HepG2 (cell line): ENCODE measurements around the gene MAP3K14. TPM values are rescaled to one million over a fixed set of nuclear protein-coding genes. Genes with fewer than 3 reads are reported as not detected.

Source experiments
- ATF1 ChIP-seq: IDR thresholded peaks from 2 replicates; pipeline ENCODE4 v1.6.1; 2016; ENCODE audit warnings: mild to moderate bottlenecking, control low read depth
- MTF1 ChIP-seq: sonication (generic); formaldehyde crosslinking; IDR thresholded peaks from 2 replicates; pipeline ENCODE4 v1.5.0; 2020; ENCODE audit warnings: missing genetic modification reagents
- MYC ChIP-seq: sonication (generic); formaldehyde crosslinking; IDR thresholded peaks from 2 replicates; pipeline ENCODE4 v1.9.0; 2021; ENCODE audit warnings: missing genetic modification reagents, borderline replicate concordance
- RORA ChIP-seq: sonication (generic); formaldehyde crosslinking; IDR thresholded peaks from 2 replicates; pipeline ENCODE4 v1.5.0; 2020; ENCODE audit warnings: mild to moderate bottlenecking, missing genetic modification reagents, moderate library complexity
- TAF1 ChIP-seq: sonication (generic); formaldehyde crosslinking; IDR thresholded peaks from 2 replicates; pipeline ENCODE4 v1.4.0; 2020; ENCODE audit warnings: missing genetic modification reagents
- ZFP62 ChIP-seq: sonication (generic); formaldehyde crosslinking; IDR thresholded peaks from 2 replicates; pipeline ENCODE4 v1.4.0; 2020; ENCODE audit warnings: missing genetic modification reagents
- ZNF33A ChIP-seq: sonication (generic); formaldehyde crosslinking; IDR thresholded peaks from 2 replicates; pipeline ENCODE4 v1.5.1; 2020; ENCODE audit warnings: missing genetic modification reagents, mild to moderate bottlenecking, moderate library complexity, borderline replicate concordance
- ZNF446 ChIP-seq: sonication (generic); formaldehyde crosslinking; IDR thresholded peaks from 2 replicates; pipeline ENCODE4 v1.5.0; 2020; ENCODE audit warnings: mild to moderate bottlenecking, missing genetic modification reagents
- ZNF629 ChIP-seq: sonication (generic); formaldehyde crosslinking; conservative IDR thresholded peaks from 2 replicates; pipeline ENCODE4 v1.5.0; 2020; ENCODE audit warnings: missing genetic modification reagents
- polyA plus RNA-seq, 8 experiments: library from polyadenylated mRNA; depleted of rRNA in 3 of 8; stranded (reverse) in 7 of 8; unstranded in 1 of 8; fragments of >200 nt; fragmentation: Illumina TruSeq in 4 of 8; extraction: Trizol in 4 of 8; gene quantifications; 2 replicates each; pipeline versions ENCODE4 v1.2.1 to v1.2.3, GENCODE V29; 2011 to 2016; ENCODE audit warnings: low read depth in 4 of 8, missing spikeins in 1 of 8, mixed read lengths in 1 of 8; ENCODE audit not compliant: insufficient read depth in 1 of 8
- total RNA-seq, 5 experiments: library from RNA; depleted of rRNA; stranded (reverse); fragments of >200 nt; fragmentation: Illumina TruSeq; extraction: Trizol; gene quantifications; 2 replicates each; pipeline ENCODE4 v1.2.3, GENCODE V29; 2016; ENCODE audit warnings: low read depth in 1 of 5
- TF ChIP-seq, protein P1 (sequence below): sonication (generic); formaldehyde crosslinking; IDR thresholded peaks from 2 replicates; pipeline ENCODE4 v1.5.0; 2020; ENCODE audit warnings: missing genetic modification reagents
- TF ChIP-seq, protein P2 (sequence below), 2 experiments: sonication (generic) in 1 of 2; formaldehyde crosslinking in 1 of 2; IDR thresholded peaks; 2 replicates each; pipeline versions ENCODE4 v1.4.0 to v1.6.1; 2016 to 2020; ENCODE audit warnings: borderline replicate concordance in 1 of 2, low read depth in 1 of 2, mild to moderate bottlenecking in 1 of 2, missing genetic modification reagents in 1 of 2
- TF ChIP-seq, protein P3 (sequence below): sonication (generic); formaldehyde crosslinking; IDR thresholded peaks from 2 replicates; pipeline ENCODE4 v1.5.1; 2020; ENCODE audit warnings: mild to moderate bottlenecking, moderate library complexity, missing genetic modification reagents
- TF ChIP-seq, protein P4 (sequence below): sonication (generic); formaldehyde crosslinking; IDR thresholded peaks from 2 replicates; pipeline ENCODE4 v1.9.0; 2021; ENCODE audit warnings: mild to moderate bottlenecking, missing genetic modification reagents
- TF ChIP-seq, protein P5 (sequence below): sonication (generic); formaldehyde crosslinking; IDR thresholded peaks from 2 replicates; pipeline ENCODE4 v1.8.1; 2023; ENCODE audit warnings: missing genetic modification reagents, inconsistent platforms, borderline replicate concordance

The MAP3K14 gene
- total and polyA plus RNA-seq, 2 of the 13 experiments (the other 11 are each of a cell fraction or from before 2014, with no cell fraction given), result 2.6 TPM

DNA sequence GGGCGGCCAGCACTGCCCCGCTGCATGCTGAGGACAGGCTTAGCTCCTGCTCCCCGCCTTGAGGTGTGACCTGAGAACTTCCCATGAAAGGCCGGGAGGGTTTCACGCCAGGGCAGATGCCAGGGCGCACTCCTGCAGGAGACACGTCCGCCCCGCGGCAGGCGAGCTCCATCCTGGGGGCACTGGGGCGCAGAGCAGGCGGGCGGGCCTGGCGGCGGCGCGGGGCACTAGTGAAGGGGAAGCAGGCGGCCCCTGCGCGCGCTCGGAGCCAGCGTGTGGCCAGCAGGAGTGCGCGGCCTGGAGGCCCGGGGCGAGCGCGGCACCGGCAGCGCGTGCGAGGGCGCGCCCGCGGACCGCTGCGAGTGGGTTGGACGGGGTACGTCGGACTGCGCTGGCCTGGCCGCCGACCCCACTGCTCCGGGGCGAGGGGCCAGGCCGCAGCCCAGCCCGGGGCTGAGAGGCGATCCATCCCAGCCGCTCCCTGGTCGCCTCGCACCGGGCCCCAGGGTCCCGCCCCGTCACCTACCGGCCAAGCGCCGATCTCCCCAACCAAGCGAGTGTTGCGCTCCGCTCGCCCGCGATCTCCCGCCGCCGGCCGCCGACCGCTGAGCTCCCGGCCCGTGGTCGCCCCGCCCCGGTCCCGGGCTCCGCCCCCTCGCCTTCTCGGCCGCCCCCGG lies at the start of gene MAP3K14 (continued):
- TF ChIP-seq ZNF33A (CRISPR knock-in tag) (no peak), ATF1 (no peak), ZNF629 (CRISPR knock-in tag) (no peak; the same call in 1 of the 2 replicates), TAF1 (CRISPR knock-in tag) (peak; percentile 77), ZNF446 (CRISPR knock-in tag) (peak; percentile 96), MYC (peak; percentile 78), ZFP62 (CRISPR knock-in tag) (no peak), MTF1 (no peak), RORA (no peak)
- TF ChIP-seq, protein P1, sequence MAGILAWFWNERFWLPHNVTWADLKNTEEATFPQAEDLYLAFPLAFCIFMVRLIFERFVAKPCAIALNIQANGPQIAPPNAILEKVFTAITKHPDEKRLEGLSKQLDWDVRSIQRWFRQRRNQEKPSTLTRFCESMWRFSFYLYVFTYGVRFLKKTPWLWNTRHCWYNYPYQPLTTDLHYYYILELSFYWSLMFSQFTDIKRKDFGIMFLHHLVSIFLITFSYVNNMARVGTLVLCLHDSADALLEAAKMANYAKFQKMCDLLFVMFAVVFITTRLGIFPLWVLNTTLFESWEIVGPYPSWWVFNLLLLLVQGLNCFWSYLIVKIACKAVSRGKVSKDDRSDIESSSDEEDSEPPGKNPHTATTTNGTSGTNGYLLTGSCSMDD (CRISPR knock-in tag), result no peak
- TF ChIP-seq, protein P2, sequence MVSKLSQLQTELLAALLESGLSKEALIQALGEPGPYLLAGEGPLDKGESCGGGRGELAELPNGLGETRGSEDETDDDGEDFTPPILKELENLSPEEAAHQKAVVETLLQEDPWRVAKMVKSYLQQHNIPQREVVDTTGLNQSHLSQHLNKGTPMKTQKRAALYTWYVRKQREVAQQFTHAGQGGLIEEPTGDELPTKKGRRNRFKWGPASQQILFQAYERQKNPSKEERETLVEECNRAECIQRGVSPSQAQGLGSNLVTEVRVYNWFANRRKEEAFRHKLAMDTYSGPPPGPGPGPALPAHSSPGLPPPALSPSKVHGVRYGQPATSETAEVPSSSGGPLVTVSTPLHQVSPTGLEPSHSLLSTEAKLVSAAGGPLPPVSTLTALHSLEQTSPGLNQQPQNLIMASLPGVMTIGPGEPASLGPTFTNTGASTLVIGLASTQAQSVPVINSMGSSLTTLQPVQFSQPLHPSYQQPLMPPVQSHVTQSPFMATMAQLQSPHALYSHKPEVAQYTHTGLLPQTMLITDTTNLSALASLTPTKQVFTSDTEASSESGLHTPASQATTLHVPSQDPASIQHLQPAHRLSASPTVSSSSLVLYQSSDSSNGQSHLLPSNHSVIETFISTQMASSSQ (IDR thresholded peaks at IDR 0.05; ENCODE audit: low read depth), result no peak
- TF ChIP-seq, protein P2 (CRISPR knock-in tag; IDR thresholded peaks at IDR 0.05; ENCODE audit: borderline replicate concordance), result no peak
- TF ChIP-seq, protein P3, sequence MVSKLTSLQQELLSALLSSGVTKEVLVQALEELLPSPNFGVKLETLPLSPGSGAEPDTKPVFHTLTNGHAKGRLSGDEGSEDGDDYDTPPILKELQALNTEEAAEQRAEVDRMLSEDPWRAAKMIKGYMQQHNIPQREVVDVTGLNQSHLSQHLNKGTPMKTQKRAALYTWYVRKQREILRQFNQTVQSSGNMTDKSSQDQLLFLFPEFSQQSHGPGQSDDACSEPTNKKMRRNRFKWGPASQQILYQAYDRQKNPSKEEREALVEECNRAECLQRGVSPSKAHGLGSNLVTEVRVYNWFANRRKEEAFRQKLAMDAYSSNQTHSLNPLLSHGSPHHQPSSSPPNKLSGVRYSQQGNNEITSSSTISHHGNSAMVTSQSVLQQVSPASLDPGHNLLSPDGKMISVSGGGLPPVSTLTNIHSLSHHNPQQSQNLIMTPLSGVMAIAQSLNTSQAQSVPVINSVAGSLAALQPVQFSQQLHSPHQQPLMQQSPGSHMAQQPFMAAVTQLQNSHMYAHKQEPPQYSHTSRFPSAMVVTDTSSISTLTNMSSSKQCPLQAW, result no peak
- TF ChIP-seq, protein P4, sequence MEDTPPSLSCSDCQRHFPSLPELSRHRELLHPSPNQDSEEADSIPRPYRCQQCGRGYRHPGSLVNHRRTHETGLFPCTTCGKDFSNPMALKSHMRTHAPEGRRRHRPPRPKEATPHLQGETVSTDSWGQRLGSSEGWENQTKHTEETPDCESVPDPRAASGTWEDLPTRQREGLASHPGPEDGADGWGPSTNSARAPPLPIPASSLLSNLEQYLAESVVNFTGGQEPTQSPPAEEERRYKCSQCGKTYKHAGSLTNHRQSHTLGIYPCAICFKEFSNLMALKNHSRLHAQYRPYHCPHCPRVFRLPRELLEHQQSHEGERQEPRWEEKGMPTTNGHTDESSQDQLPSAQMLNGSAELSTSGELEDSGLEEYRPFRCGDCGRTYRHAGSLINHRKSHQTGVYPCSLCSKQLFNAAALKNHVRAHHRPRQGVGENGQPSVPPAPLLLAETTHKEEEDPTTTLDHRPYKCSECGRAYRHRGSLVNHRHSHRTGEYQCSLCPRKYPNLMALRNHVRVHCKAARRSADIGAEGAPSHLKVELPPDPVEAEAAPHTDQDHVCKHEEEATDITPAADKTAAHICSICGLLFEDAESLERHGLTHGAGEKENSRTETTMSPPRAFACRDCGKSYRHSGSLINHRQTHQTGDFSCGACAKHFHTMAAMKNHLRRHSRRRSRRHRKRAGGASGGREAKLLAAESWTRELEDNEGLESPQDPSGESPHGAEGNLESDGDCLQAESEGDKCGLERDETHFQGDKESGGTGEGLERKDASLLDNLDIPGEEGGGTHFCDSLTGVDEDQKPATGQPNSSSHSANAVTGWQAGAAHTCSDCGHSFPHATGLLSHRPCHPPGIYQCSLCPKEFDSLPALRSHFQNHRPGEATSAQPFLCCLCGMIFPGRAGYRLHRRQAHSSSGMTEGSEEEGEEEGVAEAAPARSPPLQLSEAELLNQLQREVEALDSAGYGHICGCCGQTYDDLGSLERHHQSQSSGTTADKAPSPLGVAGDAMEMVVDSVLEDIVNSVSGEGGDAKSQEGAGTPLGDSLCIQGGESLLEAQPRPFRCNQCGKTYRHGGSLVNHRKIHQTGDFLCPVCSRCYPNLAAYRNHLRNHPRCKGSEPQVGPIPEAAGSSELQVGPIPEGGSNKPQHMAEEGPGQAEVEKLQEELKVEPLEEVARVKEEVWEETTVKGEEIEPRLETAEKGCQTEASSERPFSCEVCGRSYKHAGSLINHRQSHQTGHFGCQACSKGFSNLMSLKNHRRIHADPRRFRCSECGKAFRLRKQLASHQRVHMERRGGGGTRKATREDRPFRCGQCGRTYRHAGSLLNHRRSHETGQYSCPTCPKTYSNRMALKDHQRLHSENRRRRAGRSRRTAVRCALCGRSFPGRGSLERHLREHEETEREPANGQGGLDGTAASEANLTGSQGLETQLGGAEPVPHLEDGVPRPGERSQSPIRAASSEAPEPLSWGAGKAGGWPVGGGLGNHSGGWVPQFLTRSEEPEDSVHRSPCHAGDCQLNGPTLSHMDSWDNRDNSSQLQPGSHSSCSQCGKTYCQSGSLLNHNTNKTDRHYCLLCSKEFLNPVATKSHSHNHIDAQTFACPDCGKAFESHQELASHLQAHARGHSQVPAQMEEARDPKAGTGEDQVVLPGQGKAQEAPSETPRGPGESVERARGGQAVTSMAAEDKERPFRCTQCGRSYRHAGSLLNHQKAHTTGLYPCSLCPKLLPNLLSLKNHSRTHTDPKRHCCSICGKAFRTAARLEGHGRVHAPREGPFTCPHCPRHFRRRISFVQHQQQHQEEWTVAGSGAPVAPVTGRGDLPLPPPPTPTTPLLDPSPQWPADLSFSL (CRISPR knock-in tag), result no peak
- TF ChIP-seq, protein P5, sequence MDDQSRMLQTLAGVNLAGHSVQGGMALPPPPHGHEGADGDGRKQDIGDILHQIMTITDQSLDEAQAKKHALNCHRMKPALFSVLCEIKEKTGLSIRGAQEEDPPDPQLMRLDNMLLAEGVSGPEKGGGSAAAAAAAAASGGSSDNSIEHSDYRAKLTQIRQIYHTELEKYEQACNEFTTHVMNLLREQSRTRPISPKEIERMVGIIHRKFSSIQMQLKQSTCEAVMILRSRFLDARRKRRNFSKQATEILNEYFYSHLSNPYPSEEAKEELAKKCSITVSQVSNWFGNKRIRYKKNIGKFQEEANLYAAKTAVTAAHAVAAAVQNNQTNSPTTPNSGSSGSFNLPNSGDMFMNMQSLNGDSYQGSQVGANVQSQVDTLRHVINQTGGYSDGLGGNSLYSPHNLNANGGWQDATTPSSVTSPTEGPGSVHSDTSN (CRISPR knock-in tag), result no peak
